GM12878 (cell line): Measurements from ENCODE around the gene AGPAT4. TPM values are rescaled to one million over a fixed set of nuclear protein-coding genes. Genes with fewer than 3 reads are reported as not detected.

Experiments used
- ATAC-seq: fragments of 200-7000 bp; cut with Tn5 transposase; 3 replicates; pipeline ENCODE4 v1.9.1; 2020; ENCODE audit warnings: mild to moderate bottlenecking, moderate library complexity
- BruUV-seq: library from RNA; stranded (reverse); fragments of 400-500 nt; replicated peaks from 2 replicates; lab custom pipeline; 2021; lab: Mats Ljungman, UMichigan
- CTCF ChIA-PET: fragments of 300-600 bp; sonication (Branson Sonifier 250); formaldehyde crosslinking; extraction: SDS; loops from one replicate; lab custom pipeline; 2021; ENCODE audit warnings: inconsistent platforms; lab: Yijun Ruan, JAX
- POLR2A ChIA-PET: fragments of 350-600 bp; formaldehyde crosslinking; extraction: SDS; loops from one replicate; lab custom pipeline; 2021; ENCODE audit warnings: inconsistent platforms; lab: Charles Lee
- RAD21 ChIA-PET: fragments of 300-600 bp; sonication (Branson Sonifier 250); formaldehyde crosslinking; loops from one replicate; lab custom pipeline; 2023; ENCODE audit warnings: antibody characterized with exemption; ENCODE audit not compliant: unreplicated experiment; lab: Charles Lee
- SMC1A ChIA-PET: fragments of 300-600 bp; sonication (Branson Sonifier 250); formaldehyde crosslinking; loops from one replicate; lab custom pipeline; 2023; ENCODE audit not compliant: unreplicated experiment, uncharacterized antibody; lab: Charles Lee
- DNase-seq: peaks from one replicate; pipeline ENCODE4 v3.0.0-alpha.2; 2011; ENCODE audit warnings: low read depth, low spot score
- FAIRE-seq: peaks from 3 replicates; lab custom pipeline; 2011; peaks lifted over from hg19 to GRCh38; lab: Jason Lieb, UNC
- H2AFZ ChIP-seq: 2 replicates; pipeline ENCODE4 v1.6.0; 2011; ENCODE audit warnings: low read depth, low read length, control low read depth; ENCODE audit not compliant: control insufficient read depth
- H3K27ac ChIP-seq: 2 replicates; pipeline ENCODE4 v1.5.1; 2011; ENCODE audit warnings: control low read depth; ENCODE audit not compliant: control insufficient read depth, insufficient read depth
- H3K27me3 ChIP-seq, 2 experiments: replicated peaks in 1 of 2; 2 replicates each; pipeline versions ENCODE4 v1.6.0 to v1.6.1; 2011; ENCODE audit warnings: low read length in 1 of 2; ENCODE audit not compliant: control insufficient read depth in 2 of 2, insufficient read depth in 2 of 2
- H3K36me3 ChIP-seq, 2 experiments: 2 replicates each; pipeline ENCODE4 v1.5.1; 2011; ENCODE audit warnings: low read length in 1 of 2; ENCODE audit not compliant: control insufficient read depth in 2 of 2, insufficient read depth in 2 of 2
- H3K4me1 ChIP-seq: 2 replicates; pipeline ENCODE4 v1.6.1; 2011; ENCODE audit warnings: mild to moderate bottlenecking, low read length, moderate library complexity, mixed read lengths; ENCODE audit not compliant: control insufficient read depth, insufficient read depth
- H3K4me2 ChIP-seq: 2 replicates; pipeline ENCODE4 v1.6.0; 2011; ENCODE audit warnings: control low read depth; ENCODE audit not compliant: control insufficient read depth, insufficient read depth
- H3K4me3 ChIP-seq: fragments of 200-600 bp; sonication (generic); 2 replicates; pipeline ENCODE4 v1.5.1; 2016
- H3K79me2 ChIP-seq: 2 replicates; pipeline ENCODE4 v1.6.0; 2011; ENCODE audit warnings: low read length; ENCODE audit not compliant: control insufficient read depth, insufficient read depth
- H3K9ac ChIP-seq: 2 replicates; pipeline ENCODE4 v1.8.0; 2011; ENCODE audit warnings: low read length, control low read depth, mixed read lengths; ENCODE audit not compliant: control insufficient read depth, insufficient read depth
- H3K9me3 ChIP-seq: replicated peaks from 3 replicates; pipeline ENCODE4 v1.5.1; 2011; ENCODE audit warnings: mild to moderate bottlenecking, low read length; ENCODE audit not compliant: control insufficient read depth, insufficient read depth
- H4K20me1 ChIP-seq: 2 replicates; pipeline ENCODE4 v1.6.0; 2011; ENCODE audit not compliant: control insufficient read depth, insufficient read depth
- BRCA1 ChIP-seq: IDR thresholded peaks from 2 replicates; pipeline ENCODE4 v1.6.1; 2011; ENCODE audit warnings: low read depth, low read length, improper control_type of control experiment
- CBX5 ChIP-seq: sonication (generic); IDR thresholded peaks from 2 replicates; pipeline ENCODE4 v1.6.1; 2016; ENCODE audit warnings: low read depth, moderate library complexity, mild to moderate bottlenecking, inconsistent platforms
- CEBPB ChIP-seq, 2 experiments: fragments of 150-350 bp in 1 of 2; IDR thresholded peaks; 2 replicates each; pipeline ENCODE4 v1.6.1; 2012 to 2014; ENCODE audit warnings: low read depth in 2 of 2, low read length in 2 of 2, borderline replicate concordance in 1 of 2, inconsistent platforms in 1 of 2
- CREB1 ChIP-seq: IDR thresholded peaks from 2 replicates; pipeline ENCODE4 v1.6.1; 2012; ENCODE audit warnings: low read depth, mild to moderate bottlenecking, inconsistent platforms
- FOS ChIP-seq: IDR thresholded peaks from 3 replicates; pipeline ENCODE4 v1.6.1; 2011; ENCODE audit warnings: borderline replicate concordance; ENCODE audit not compliant: insufficient read length; ENCODE audit errors: extremely low read depth
- JUNB ChIP-seq: IDR thresholded peaks from 2 replicates; pipeline ENCODE4 v1.6.1; 2016; ENCODE audit warnings: antibody characterized with exemption, mild to moderate bottlenecking
- LARP7 ChIP-seq: fragments of 450-650 bp; IDR thresholded peaks from 2 replicates; pipeline ENCODE4 v1.6.1; 2017; ENCODE audit warnings: mild to moderate bottlenecking
- NFIC ChIP-seq: IDR thresholded peaks from 2 replicates; pipeline ENCODE4 v1.6.1; 2012; ENCODE audit warnings: low read depth, mild to moderate bottlenecking, inconsistent platforms, low read length, moderate library complexity
- PBX3 ChIP-seq: IDR thresholded peaks from 2 replicates; pipeline ENCODE4 v1.6.1; 2011; ENCODE audit warnings: mild to moderate bottlenecking, low read depth, low read length, moderate library complexity; ENCODE audit not compliant: insufficient replicate concordance
- PKNOX1 ChIP-seq: fragments of 450-650 bp; IDR thresholded peaks from 2 replicates; pipeline ENCODE4 v1.6.1; 2016; ENCODE audit warnings: mild to moderate bottlenecking
- SMAD1 ChIP-seq: fragments of 450-650 bp; IDR thresholded peaks from 2 replicates; pipeline ENCODE4 v1.6.1; 2018; ENCODE audit warnings: mild to moderate bottlenecking, low read depth; ENCODE audit not compliant: partially characterized antibody
- SREBF1 ChIP-seq: IDR thresholded peaks from 2 replicates; pipeline ENCODE4 v1.6.1; 2012; ENCODE audit warnings: mild to moderate bottlenecking, low read length
- WRNIP1 ChIP-seq: IDR thresholded peaks from 2 replicates; pipeline ENCODE4 v1.6.1; 2011; ENCODE audit warnings: low read depth, low read length, improper control_type of control experiment, borderline replicate concordance
- YY1 ChIP-seq: IDR thresholded peaks from 2 replicates; pipeline ENCODE4 v1.6.1; 2011; ENCODE audit warnings: low read depth, mild to moderate bottlenecking, low read length
- WGBS: methylation state at CpG from one replicate; pipeline ENCODE4 v1.1.6; 2016; ENCODE audit warnings: low lambda C conversion rate; ENCODE audit not compliant: insufficient replicate concordance, insufficient coverage; ENCODE audit errors: missing lambda C conversion rate; 5-methylcytosine and 5-hydroxymethylcytosine counted together
- in situ Hi-C: fragments of 300-500 bp; cut with MboI; formaldehyde crosslinking; loops from 9 replicates; pipeline ENCODE4 v1.14.3; 2018; ENCODE audit warnings: mixed read lengths
- intact Hi-C: fragments of 100-400 bp; cut with micrococcal nuclease; formaldehyde crosslinking; loops from one replicate; pipeline ENCODE4 v1.14.2; 2022; ENCODE audit not compliant: unreplicated experiment
- polyA plus RNA-seq, 11 experiments: library from polyadenylated mRNA; depleted of rRNA in 4 of 11; unstranded in 6 of 11; stranded (reverse) in 5 of 11; fragments of >200 nt; fragmentation: Nextera tagmentation in 4 of 11; fragmentation: Illumina TruSeq in 1 of 11; extraction: Ambion mirVana in 4 of 11; extraction: Trizol in 1 of 11; gene quantifications; 1 replicate in 1 of 11; 2 replicates in 10 of 11; pipeline versions ENCODE4 v1.2.1 to v1.2.3, GENCODE V29; 2011 to 2016; ENCODE audit warnings: inconsistent platforms in 2 of 11, missing spikeins in 2 of 11, low read depth in 1 of 11
- total RNA-seq, 4 experiments: library from RNA; depleted of rRNA in 3 of 4; stranded (reverse); fragments of >200 nt in 3 of 4; fragmentation: Illumina TruSeq in 1 of 4; extraction: Trizol in 1 of 4; gene quantifications; 2 replicates each; pipeline versions ENCODE4 v1.2.1 to v1.2.3, GENCODE V29; 2013 to 2021
- TF ChIP-seq, protein P1 (sequence below): fragments of 450-650 bp; IDR thresholded peaks from 2 replicates; pipeline ENCODE4 v1.6.1; 2018; ENCODE audit warnings: borderline replicate concordance, mild to moderate bottlenecking; ENCODE audit not compliant: partially characterized antibody
- TF ChIP-seq, protein P2 (sequence below): fragments of 450-650 bp; IDR thresholded peaks from 2 replicates; pipeline ENCODE4 v1.6.1; 2017; ENCODE audit warnings: mild to moderate bottlenecking

The AGPAT4 gene
- total and polyA plus RNA-seq, 10 of the 15 experiments (the other 5 are each of a cell fraction or from before 2014, with no cell fraction given): 0.34 to 2.2 (median 1.3) TPM

DNA sequence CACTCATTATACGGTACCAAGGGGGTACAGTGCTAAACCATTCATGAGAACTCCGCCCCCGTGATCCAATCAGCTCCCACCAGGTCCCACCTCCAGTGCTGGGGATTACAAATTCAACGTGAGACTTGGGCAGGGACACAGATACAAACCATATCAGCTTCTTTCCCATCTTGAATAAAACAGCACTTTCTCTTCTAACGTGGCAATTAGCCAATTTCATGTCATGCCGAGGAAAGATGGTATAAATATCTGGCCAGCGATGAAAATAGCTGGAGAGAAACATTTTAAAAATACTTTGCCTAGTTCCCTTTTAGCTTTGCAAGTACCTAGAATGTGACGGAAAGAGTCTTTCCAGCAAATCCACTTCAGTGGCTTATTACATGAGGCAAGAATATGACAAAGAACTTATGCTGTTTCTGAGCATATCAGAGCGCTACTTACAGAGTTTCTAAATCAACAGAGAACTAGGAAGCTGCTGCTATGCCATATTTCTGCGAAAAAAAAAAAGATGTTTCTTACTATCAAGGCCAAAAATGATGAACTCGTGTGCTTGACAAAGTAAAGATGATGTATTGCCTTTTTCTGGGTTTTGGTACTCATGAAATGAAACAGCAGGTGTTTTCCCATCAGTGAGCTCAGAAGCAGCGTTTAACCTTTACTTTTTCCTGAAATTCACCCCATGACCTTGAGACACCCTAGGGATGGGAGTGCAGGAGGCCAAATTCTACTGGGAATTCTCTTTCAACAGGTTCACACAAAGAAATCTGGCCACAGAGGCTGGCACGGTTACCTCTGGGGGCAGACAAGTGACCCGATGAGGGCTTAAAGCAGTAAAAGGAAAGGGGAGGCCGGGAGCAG, 37.9 kb downstream of the AGPAT4 start:
- ChIA-PET POLR2A (interaction anchor here (1.0 kb wide), 1 partner anchor 38 kb away, joined by 6 read pairs; the partner anchor contains the start of gene AGPAT4), SMC1A (interaction anchor here (0.7 to 1.8 kb wide), 3 partner anchors 14 to 38 kb away, joined by 3 to 5 read pairs (median 3); partner anchors contain the start of gene AGPAT4), CTCF (interaction anchor here (0.9 kb wide), 1 partner anchor 8 kb away, joined by 3 read pairs; no protein-coding TSS in a partner anchor), RAD21 (interaction anchor here (0.7 to 1.0 kb wide), 2 partner anchors 10 to 138 kb away, joined by 3 read pairs; no protein-coding TSS in a partner anchor)
- in situ Hi-C loops: no loop called here
- H3K36me3 ChIP-seq: no peaks in the 10 kb centered on the region
- no peaks in the 10 kb centered on the region for H3K27me3 ChIP-seq
- WGBS: 26% methylated on average over 15 of the region's 15 CpGs
- peaks cover 10% of the 10 kb centered on the region; the same call in 1 of the 2 replicates for H3K4me1 ChIP-seq
- no TSS peak for BruUV-seq
- FAIRE-seq (peak; percentile 38), ATAC-seq (peak; percentile 75), DNase-seq (peak; percentile 15)
- H4K20me1 ChIP-seq: no peaks in the 10 kb centered on the region
- peak overlapping the region; percentile 19 for H2AFZ ChIP-seq
- no peaks in the 10 kb centered on the region for H3K9me3 ChIP-seq
- no peak overlapping the region for H3K27ac ChIP-seq
- intact Hi-C loops: no loop called here
- H3K4me3 ChIP-seq: no peak overlapping the region
- H3K4me2 ChIP-seq: peak overlapping the region; percentile 26
- no peaks in the 10 kb centered on the region for H3K79me2 ChIP-seq
- H3K9ac ChIP-seq: no peak overlapping the region; the same call in 1 of the 2 replicates
- TF ChIP-seq WRNIP1: no peak
- no peak for TF ChIP-seq YY1
- peak; percentile 39 for TF ChIP-seq PBX3
- no peak for TF ChIP-seq SREBF1
- TF ChIP-seq JUNB: peak; percentile 95
- TF ChIP-seq, protein P1, sequence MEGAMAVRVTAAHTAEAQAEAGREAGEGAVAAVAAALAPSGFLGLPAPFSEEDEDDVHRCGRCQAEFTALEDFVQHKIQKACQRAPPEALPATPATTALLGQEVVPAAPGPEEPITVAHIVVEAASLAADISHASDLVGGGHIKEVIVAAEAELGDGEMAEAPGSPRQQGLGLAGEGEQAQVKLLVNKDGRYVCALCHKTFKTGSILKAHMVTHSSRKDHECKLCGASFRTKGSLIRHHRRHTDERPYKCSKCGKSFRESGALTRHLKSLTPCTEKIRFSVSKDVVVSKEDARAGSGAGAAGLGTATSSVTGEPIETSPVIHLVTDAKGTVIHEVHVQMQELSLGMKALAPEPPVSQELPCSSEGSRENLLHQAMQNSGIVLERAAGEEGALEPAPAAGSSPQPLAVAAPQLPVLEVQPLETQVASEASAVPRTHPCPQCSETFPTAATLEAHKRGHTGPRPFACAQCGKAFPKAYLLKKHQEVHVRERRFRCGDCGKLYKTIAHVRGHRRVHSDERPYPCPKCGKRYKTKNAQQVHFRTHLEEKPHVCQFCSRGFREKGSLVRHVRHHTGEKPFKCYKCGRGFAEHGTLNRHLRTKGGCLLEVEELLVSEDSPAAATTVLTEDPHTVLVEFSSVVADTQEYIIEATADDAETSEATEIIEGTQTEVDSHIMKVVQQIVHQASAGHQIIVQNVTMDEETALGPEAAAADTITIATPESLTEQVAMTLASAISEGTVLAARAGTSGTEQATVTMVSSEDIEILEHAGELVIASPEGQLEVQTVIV: no peak
- no peak for TF ChIP-seq CBX5
- TF ChIP-seq CREB1: no peak
- TF ChIP-seq BRCA1: no peak
- peak; percentile 91 for TF ChIP-seq NFIC
- TF ChIP-seq CEBPB (IDR thresholded peaks at IDR 0.05; ENCODE audit: borderline replicate concordance in 1 of 2, low read depth in 2 of 2, low read length in 2 of 2): peak in 1 of 2 experiments; percentile 50; a peak in 1 of 4 replicates
- no peak for TF ChIP-seq LARP7
- no peak for TF ChIP-seq SMAD1
- TF ChIP-seq, protein P2, sequence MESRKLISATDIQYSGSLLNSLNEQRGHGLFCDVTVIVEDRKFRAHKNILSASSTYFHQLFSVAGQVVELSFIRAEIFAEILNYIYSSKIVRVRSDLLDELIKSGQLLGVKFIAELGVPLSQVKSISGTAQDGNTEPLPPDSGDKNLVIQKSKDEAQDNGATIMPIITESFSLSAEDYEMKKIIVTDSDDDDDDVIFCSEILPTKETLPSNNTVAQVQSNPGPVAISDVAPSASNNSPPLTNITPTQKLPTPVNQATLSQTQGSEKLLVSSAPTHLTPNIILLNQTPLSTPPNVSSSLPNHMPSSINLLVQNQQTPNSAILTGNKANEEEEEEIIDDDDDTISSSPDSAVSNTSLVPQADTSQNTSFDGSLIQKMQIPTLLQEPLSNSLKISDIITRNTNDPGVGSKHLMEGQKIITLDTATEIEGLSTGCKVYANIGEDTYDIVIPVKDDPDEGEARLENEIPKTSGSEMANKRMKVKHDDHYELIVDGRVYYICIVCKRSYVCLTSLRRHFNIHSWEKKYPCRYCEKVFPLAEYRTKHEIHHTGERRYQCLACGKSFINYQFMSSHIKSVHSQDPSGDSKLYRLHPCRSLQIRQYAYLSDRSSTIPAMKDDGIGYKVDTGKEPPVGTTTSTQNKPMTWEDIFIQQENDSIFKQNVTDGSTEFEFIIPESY: no peak
- TF ChIP-seq PKNOX1: peak; percentile 55
- TF ChIP-seq FOS: no peak
